SK-N-SH (cell line): ENCODE measurements around the gene INTS12. TPM values are rescaled to one million over a fixed set of nuclear protein-coding genes. Genes with fewer than 3 reads are reported as not detected.

Experiments used
- CTCF ChIA-PET: fragments of 300-600, 350-600 bp; formaldehyde crosslinking; extraction: SDS; loops from one replicate; lab custom pipeline; 2021; lab: Yijun Ruan, JAX
- POLR2A ChIA-PET: fragments of 350-600 bp; sonication (Branson Sonifier 250); formaldehyde crosslinking; extraction: SDS; loops from one replicate; lab custom pipeline; 2020; ENCODE audit warnings: antibody characterized with exemption, inconsistent platforms; lab: Yijun Ruan, JAX
- DNase-seq: peaks from one replicate; pipeline ENCODE4 v3.0.0; 2012
- H2AFZ ChIP-seq: fragments of 200-600 bp; sonication (generic); 2 replicates; pipeline ENCODE4 v1.8.1; 2016; ENCODE audit warnings: antibody characterized with exemption, mild to moderate bottlenecking, low read depth
- H3F3A ChIP-seq: fragments of 200-600 bp; sonication (generic); replicated peaks from 2 replicates; pipeline ENCODE3; 2016; ENCODE audit warnings: antibody characterized with exemption, mild to moderate bottlenecking; ENCODE audit not compliant: insufficient read depth
- H3K27ac ChIP-seq, 2 experiments: fragments of 200-500 bp in 1 of 2; fragments of 200-600 bp in 1 of 2; sonication (Bioruptor generic) in 1 of 2; sonication (generic), shearing (Covaris generic) in 1 of 2; 2 replicates each; pipeline versions ENCODE4 v1.5.1 to v1.6.1; 2014 to 2016; ENCODE audit warnings: low read depth in 2 of 2, inconsistent platforms in 1 of 2, low read length in 1 of 2, mild to moderate bottlenecking in 1 of 2, mixed read lengths in 1 of 2
- H3K27me3 ChIP-seq: fragments of 200-600 bp; sonication (generic), shearing (Covaris generic); 2 replicates; pipeline ENCODE4 v1.6.1; 2016; ENCODE audit warnings: mixed run types; ENCODE audit not compliant: insufficient read depth
- H3K36me3 ChIP-seq, 2 experiments: fragments of 200-500 bp in 1 of 2; fragments of 200-600 bp in 1 of 2; sonication (Bioruptor generic) in 1 of 2; sonication (generic) in 1 of 2; replicated peaks in 1 of 2; 2 replicates each; pipeline versions ENCODE3 to v1.5.1; 2014 to 2016; ENCODE audit warnings: low read length in 1 of 2, mild to moderate bottlenecking in 1 of 2; ENCODE audit not compliant: insufficient read depth in 2 of 2, control insufficient read depth in 1 of 2
- H3K4me1 ChIP-seq, 2 experiments: fragments of 200-500 bp in 1 of 2; fragments of 200-600 bp in 1 of 2; sonication (Bioruptor generic) in 1 of 2; sonication (generic), shearing (Covaris generic) in 1 of 2; 2 replicates each; pipeline versions ENCODE4 v1.5.1 to v1.6.1; 2014 to 2016; ENCODE audit warnings: low read depth in 1 of 2, low read length in 1 of 2, mixed run types in 1 of 2; ENCODE audit not compliant: insufficient read depth in 2 of 2, control insufficient read depth in 1 of 2
- H3K4me2 ChIP-seq: fragments of 200-600 bp; sonication (generic), shearing (Covaris generic); 2 replicates; pipeline ENCODE4 v1.6.1; 2017; ENCODE audit warnings: mixed run types
- H3K4me3 ChIP-seq, 2 experiments: fragments of 200-500 bp in 1 of 2; fragments of 200-600 bp in 1 of 2; sonication (Bioruptor generic) in 1 of 2; sonication (generic), shearing (Covaris generic) in 1 of 2; 2 replicates each; pipeline versions ENCODE4 v1.5.1 to v1.8.1; 2014 to 2016; ENCODE audit warnings: low read depth in 2 of 2, inconsistent platforms in 1 of 2, low read length in 1 of 2, mild to moderate bottlenecking in 1 of 2, mixed read lengths in 1 of 2, moderate library complexity in 1 of 2
- H3K79me2 ChIP-seq: fragments of 200-600 bp; sonication (generic); 2 replicates; pipeline ENCODE4 v1.8.1; 2017; ENCODE audit warnings: mild to moderate bottlenecking; ENCODE audit not compliant: insufficient read depth
- H3K9ac ChIP-seq: fragments of 200-600 bp; sonication (generic); 2 replicates; pipeline ENCODE4 v1.6.1; 2017; ENCODE audit warnings: mixed run types
- H3K9me2 ChIP-seq: fragments of 200-600 bp; sonication (generic); 2 replicates; pipeline ENCODE4 v1.6.1; 2017; ENCODE audit warnings: mixed run types
- H3K9me3 ChIP-seq: fragments of 200-600 bp; sonication (generic); 2 replicates; pipeline ENCODE4 v1.6.1; 2017; ENCODE audit warnings: mixed run types, mild to moderate bottlenecking, moderate library complexity
- H4K20me1 ChIP-seq: fragments of 200-600 bp; sonication (generic); 2 replicates; pipeline ENCODE4 v1.6.1; 2017; ENCODE audit warnings: mild to moderate bottlenecking, mixed run types; ENCODE audit not compliant: insufficient read depth
- CHD2 ChIP-seq: fragments of 150-350 bp; IDR thresholded peaks from 2 replicates; pipeline ENCODE4 v1.6.1; 2018; ENCODE audit warnings: low read length; ENCODE audit not compliant: partially characterized antibody
- ELF1 ChIP-seq: IDR thresholded peaks from 2 replicates; pipeline ENCODE4 v1.4.0; 2012
- EZH2phosphoT487 ChIP-seq: fragments of 200-600 bp; sonication (generic); IDR thresholded peaks from 2 replicates; pipeline ENCODE4 v1.6.1; 2017; ENCODE audit warnings: low read depth, mixed run types, mild to moderate bottlenecking, antibody characterized with exemption, moderate library complexity, borderline replicate concordance
- GABPA ChIP-seq: IDR thresholded peaks from 2 replicates; pipeline ENCODE4 v1.4.0; 2012; ENCODE audit warnings: low read depth, mild to moderate bottlenecking
- MEF2A ChIP-seq: IDR thresholded peaks from 2 replicates; pipeline ENCODE4 v1.4.0; 2012; ENCODE audit warnings: low read depth, borderline replicate concordance
- MXI1 ChIP-seq: IDR thresholded peaks from 2 replicates; pipeline ENCODE4 v1.6.1; 2012; ENCODE audit warnings: mild to moderate bottlenecking, low read depth, low read length, improper control_type of control experiment
- NRF1 ChIP-seq: IDR thresholded peaks from 2 replicates; pipeline ENCODE4 v1.6.1; 2012; ENCODE audit warnings: low read depth, mild to moderate bottlenecking, low read length
- POLR2AphosphoS5 ChIP-seq: IDR thresholded peaks from 2 replicates; pipeline ENCODE4 v1.6.1; 2012; ENCODE audit warnings: low read depth, low read length
- RAD21 ChIP-seq: IDR thresholded peaks from 2 replicates; pipeline ENCODE4 v1.6.1; 2012; ENCODE audit warnings: mild to moderate bottlenecking, low read length
- RFX5 ChIP-seq: IDR thresholded peaks from 2 replicates; pipeline ENCODE4 v1.6.1; 2012; ENCODE audit warnings: mild to moderate bottlenecking, improper control_type of control experiment, low read length
- RXRA ChIP-seq: IDR thresholded peaks from 2 replicates; pipeline ENCODE4 v1.4.0; 2012; ENCODE audit warnings: low read depth, mild to moderate bottlenecking, borderline replicate concordance
- SIN3A ChIP-seq: IDR thresholded peaks from 2 replicates; pipeline ENCODE4 v1.6.1; 2012; ENCODE audit warnings: low read depth, mild to moderate bottlenecking, low read length, moderate library complexity, borderline replicate concordance
- TAF1 ChIP-seq: IDR thresholded peaks from 2 replicates; pipeline ENCODE4 v1.6.1; 2012; ENCODE audit warnings: low read depth, mild to moderate bottlenecking, low read length, moderate library complexity, borderline replicate concordance
- WGBS: methylation state at CpG from one replicate; pipeline ENCODE4 v1.1.6; 2017; ENCODE audit warnings: low lambda C conversion rate; 5-methylcytosine and 5-hydroxymethylcytosine counted together
- polyA plus RNA-seq, 3 experiments: library from polyadenylated mRNA; depleted of rRNA; stranded (reverse); fragments of >200 nt; gene quantifications; 2 replicates each; pipeline ENCODE4 v1.2.3, GENCODE V29; 2012
- TF ChIP-seq, protein P1 (sequence below): fragments of 200-600 bp; sonication (generic); IDR thresholded peaks from 2 replicates; pipeline ENCODE4 v1.6.1; 2017; ENCODE audit warnings: antibody characterized with exemption, mild to moderate bottlenecking, moderate library complexity
- TF ChIP-seq, protein P2 (sequence below): fragments of 150-350 bp; IDR thresholded peaks from 2 replicates; pipeline ENCODE4 v1.6.1; 2016; ENCODE audit warnings: mild to moderate bottlenecking, low read depth, low read length
- TF ChIP-seq, protein P3 (sequence below): fragments of 150-350 bp; IDR thresholded peaks from 2 replicates; pipeline ENCODE4 v1.6.1; 2017; ENCODE audit warnings: antibody characterized with exemption, low read length, low read depth, borderline replicate concordance
- TF ChIP-seq, protein P4 (sequence below): IDR thresholded peaks from 2 replicates; pipeline ENCODE4 v1.4.0; 2012; ENCODE audit warnings: low read depth, borderline replicate concordance

The INTS12 gene
- polyA plus RNA-seq, 1 of the 3 experiments (the other 2 are of a cell fraction) = 25.1 TPM

DNA sequence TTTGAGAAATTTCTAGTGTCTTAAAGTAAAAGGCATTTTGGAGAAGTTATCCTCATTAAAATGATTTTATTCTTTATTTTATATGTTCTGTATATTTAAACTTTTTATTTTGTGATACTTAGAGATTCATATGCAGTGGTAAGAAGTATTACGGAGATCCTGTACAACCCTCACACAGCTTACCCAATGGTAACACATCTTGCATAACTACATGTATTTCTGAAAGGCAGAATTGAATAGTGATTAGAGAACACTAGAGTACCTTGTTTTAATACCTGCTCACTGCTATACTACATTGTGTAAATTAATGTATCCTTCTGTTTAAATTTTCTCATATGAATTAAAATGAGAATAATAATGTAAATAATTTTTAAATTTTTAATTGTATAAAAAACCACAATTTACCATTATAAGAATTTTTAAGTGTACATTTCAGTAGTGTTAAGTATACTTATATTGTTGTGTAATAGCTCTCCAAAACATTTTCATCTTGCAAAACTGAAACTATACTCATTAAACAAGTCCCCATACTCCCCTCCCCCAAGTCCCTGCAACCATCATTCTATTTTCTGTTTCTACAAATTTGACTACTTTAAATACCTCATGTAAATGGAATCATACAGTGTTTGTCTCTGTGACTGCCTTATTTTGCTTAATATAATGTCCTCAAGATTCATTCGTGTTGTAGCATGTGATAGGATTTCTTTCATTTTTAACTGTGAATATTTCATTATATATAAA is 45.4 kb downstream of the INTS12 start:
- Histone ChIP-seq H3K9me3 (no peaks in the 10 kb centered on the region), H3K27me3 (no peaks in the 10 kb centered on the region), H3K27ac (no peak overlapping the region), H3F3A (no peaks in the 10 kb centered on the region), H3K79me2 (no peaks in the 10 kb centered on the region), H3K4me1 (no peaks in the 10 kb centered on the region), H4K20me1 (no peaks in the 10 kb centered on the region), H2AFZ (0 out of 2 replicates have a peak overlapping the region, but pooled peaks have one; percentile 22), H3K9ac (no peak overlapping the region), H3K4me3 (no peak overlapping the region), H3K36me3 (no peaks in the 10 kb centered on the region), H3K9me2 (0 out of 2 replicates have a peak, but pooled peaks cover 3% of the 10 kb centered on the region), H3K4me2 (no peak overlapping the region)
- 96% methylated on average over 2 of the region's 2 CpGs for WGBS
- CTCF ChIA-PET = interaction anchor here (1.2 kb wide), 1 partner anchor 142 kb away, joined by 3 read pairs; no protein-coding TSS in a partner anchor
- POLR2A ChIA-PET = no interaction called here
- no peak for DNase-seq
- no peak for TF ChIP-seq MEF2A
- no peak for TF ChIP-seq EZH2phosphoT487
- no peak for TF ChIP-seq RAD21
- TF ChIP-seq GABPA = no peak
- no peak for TF ChIP-seq NRF1
- no peak for TF ChIP-seq RXRA
- TF ChIP-seq, protein P1, sequence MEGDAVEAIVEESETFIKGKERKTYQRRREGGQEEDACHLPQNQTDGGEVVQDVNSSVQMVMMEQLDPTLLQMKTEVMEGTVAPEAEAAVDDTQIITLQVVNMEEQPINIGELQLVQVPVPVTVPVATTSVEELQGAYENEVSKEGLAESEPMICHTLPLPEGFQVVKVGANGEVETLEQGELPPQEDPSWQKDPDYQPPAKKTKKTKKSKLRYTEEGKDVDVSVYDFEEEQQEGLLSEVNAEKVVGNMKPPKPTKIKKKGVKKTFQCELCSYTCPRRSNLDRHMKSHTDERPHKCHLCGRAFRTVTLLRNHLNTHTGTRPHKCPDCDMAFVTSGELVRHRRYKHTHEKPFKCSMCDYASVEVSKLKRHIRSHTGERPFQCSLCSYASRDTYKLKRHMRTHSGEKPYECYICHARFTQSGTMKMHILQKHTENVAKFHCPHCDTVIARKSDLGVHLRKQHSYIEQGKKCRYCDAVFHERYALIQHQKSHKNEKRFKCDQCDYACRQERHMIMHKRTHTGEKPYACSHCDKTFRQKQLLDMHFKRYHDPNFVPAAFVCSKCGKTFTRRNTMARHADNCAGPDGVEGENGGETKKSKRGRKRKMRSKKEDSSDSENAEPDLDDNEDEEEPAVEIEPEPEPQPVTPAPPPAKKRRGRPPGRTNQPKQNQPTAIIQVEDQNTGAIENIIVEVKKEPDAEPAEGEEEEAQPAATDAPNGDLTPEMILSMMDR = no peak
- TF ChIP-seq TAF1 = no peak
- TF ChIP-seq, protein P2, sequence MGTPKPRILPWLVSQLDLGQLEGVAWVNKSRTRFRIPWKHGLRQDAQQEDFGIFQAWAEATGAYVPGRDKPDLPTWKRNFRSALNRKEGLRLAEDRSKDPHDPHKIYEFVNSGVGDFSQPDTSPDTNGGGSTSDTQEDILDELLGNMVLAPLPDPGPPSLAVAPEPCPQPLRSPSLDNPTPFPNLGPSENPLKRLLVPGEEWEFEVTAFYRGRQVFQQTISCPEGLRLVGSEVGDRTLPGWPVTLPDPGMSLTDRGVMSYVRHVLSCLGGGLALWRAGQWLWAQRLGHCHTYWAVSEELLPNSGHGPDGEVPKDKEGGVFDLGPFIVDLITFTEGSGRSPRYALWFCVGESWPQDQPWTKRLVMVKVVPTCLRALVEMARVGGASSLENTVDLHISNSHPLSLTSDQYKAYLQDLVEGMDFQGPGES = no peak
- TF ChIP-seq SIN3A = no peak
- TF ChIP-seq ELF1 = no peak
- TF ChIP-seq MXI1 = no peak
- TF ChIP-seq, protein P3, sequence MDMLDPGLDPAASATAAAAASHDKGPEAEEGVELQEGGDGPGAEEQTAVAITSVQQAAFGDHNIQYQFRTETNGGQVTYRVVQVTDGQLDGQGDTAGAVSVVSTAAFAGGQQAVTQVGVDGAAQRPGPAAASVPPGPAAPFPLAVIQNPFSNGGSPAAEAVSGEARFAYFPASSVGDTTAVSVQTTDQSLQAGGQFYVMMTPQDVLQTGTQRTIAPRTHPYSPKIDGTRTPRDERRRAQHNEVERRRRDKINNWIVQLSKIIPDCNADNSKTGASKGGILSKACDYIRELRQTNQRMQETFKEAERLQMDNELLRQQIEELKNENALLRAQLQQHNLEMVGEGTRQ = no peak
- TF ChIP-seq POLR2AphosphoS5 = no peak
- TF ChIP-seq RFX5 = no peak
- no peak for TF ChIP-seq CHD2
- TF ChIP-seq, protein P4, sequence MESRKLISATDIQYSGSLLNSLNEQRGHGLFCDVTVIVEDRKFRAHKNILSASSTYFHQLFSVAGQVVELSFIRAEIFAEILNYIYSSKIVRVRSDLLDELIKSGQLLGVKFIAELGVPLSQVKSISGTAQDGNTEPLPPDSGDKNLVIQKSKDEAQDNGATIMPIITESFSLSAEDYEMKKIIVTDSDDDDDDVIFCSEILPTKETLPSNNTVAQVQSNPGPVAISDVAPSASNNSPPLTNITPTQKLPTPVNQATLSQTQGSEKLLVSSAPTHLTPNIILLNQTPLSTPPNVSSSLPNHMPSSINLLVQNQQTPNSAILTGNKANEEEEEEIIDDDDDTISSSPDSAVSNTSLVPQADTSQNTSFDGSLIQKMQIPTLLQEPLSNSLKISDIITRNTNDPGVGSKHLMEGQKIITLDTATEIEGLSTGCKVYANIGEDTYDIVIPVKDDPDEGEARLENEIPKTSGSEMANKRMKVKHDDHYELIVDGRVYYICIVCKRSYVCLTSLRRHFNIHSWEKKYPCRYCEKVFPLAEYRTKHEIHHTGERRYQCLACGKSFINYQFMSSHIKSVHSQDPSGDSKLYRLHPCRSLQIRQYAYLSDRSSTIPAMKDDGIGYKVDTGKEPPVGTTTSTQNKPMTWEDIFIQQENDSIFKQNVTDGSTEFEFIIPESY = no peak
